ENCODE measurements around the gene CCDC85B.
"Not testable (repeated sequence)": the region's sequence is repeated elsewhere in the genome, so short reads cannot be mapped to it uniquely, and the experiment has no call there.

The CCDC85B gene

DNA sequence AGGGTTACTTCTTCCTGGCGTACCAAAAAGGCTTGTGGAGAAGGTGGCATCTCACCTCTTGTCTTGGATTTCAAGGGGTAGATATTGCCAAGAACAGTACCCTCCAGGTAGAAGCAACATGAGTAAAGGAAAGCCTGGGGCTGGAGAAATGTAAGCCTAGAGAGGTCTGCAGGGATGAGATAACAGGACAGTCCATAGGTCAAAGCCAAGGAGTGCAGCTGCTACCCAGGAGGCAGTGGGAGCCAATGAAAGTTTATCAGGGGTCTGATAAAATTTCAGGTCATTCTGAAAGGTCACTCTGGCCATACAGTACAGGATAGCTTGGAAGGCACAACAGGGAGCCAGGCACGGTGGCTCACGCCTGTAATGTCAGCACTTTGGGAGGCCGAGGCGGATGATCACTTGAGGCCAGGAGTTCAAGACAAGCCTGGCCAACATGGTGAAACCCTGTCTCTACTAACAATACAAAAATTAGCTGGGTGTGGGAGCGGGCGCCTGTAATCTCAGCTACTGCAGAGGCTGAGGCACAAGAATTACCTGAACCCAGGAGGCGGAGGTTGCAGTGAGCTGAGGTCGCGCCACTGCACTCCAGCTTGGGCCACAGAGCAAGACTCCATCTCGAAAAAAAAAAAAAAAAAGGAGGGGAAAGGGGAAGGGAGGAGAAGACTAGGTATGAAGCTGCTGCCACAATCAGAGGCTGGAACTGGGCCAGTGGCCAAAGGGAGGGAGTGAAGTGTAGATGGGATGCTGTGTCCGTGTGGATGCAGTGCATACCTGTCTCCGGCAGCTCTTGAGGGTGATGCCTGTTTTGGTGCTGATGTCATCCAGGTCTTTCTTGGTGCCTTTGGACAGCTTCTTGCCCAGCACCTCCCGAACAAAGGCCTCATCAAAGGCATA is 3.4 kb upstream of the CCDC85B start:
- no peak for DNase-seq (ENCODE audit: low read depth, low spot score)

DNA sequence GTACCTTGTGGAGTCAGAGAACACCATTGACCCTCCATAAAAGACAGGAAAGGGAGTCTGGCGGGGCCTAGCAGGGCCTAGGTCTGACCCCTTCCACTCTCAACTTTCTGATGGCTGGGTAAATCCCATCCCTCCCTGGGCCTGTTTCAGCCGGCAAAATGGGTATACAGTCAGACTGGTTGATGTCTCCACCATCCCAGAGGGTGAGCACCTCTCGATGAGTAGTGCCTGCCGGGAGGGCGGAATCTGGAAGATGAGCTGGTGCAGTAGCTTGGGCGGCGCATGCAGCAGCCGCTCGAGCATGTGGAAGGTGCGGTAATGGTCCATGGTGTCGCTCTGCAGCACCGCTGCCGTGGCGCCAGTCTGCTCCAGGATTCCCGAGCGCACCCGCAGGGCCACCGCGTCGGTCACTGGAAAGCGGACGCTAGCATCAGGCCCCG is 2.7 kb upstream of the CCDC85B start:
- DNase-seq (ENCODE audit: low read depth, low spot score): no peak

DNA sequence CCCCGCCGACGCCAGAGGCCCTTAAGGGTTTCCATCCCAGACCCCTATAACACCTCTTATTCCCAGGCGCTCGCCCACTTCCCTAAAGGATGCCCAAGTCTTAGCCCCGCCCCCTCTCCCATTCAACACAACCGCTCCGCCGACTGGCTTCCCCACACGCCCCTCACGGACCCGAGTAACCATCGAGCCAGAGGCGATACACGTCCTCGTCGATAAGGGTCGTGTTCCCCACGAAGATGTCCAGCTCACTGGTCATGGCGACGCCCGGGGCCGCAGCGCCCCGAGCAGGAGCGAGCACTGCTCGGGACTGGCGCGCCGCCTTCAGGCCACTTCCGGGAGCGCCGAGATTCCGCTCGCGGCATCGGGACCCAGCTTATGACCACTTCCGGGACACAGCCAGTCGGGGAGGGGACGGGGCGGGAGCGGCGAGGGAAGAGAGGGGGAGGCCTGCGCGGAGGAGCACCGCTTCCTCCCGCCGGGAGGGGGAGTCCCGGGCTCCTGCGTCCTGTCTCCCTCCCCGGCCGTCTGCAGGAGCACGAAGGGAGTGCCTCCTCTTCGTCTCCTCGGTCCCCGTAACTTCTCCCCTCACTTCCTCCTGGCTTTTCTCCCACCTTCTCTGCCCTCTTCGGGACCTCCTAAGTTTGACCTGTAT is 2.2 kb upstream of the CCDC85B start, which contains the start of gene FIBP:
TSS of gene FIBP (minus strand) at position 309 of the 652 bp plus-strand sequence. CDS start at position 256, 53 bp downstream.
- peak; percentile 93 for DNase-seq (ENCODE audit: low read depth, low spot score)

DNA sequence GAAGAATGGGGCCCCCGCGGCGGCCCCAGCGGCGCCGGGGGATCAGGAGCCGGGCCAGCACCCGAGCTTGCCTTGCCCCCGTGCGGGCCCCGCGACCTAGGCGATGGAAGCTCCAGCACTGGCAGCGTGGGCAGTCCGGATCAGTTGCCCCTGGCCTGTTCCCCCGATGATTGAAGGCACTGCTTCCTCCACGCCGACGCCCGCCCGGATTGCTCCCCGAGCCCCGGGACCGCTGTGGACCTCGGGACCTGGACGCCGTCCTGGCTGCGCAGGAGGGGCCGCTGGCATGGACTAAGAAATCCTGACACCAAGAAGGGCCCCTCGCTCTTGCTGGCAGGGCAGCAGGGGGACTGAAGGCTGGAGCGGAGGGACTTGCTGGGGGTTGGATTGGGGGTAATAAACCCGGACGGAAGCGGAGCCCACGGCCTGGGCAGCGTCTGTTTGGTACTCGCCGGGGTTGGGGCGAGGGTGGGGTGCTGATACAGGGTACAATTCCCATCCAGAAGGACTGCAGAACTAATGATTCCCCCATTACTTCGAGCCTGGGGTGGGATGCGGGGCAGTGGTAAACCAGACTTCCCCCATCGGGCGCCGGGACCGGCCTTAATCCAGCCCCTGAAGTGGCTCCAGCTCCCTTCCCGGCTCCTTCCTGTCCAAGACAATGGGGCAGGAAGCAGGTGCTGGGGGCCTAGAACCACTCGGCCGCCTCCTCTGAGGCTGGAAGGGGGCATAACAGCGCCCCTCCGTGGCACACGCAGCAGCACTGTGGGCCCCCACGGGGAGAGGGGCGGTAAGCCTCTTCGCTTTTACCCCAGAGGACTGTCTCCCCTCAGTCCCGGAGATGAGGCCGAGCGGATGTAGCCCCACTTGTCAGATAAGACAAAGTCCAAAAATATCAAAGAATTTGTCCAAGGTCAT is 1.0 kb downstream of the CCDC85B start:
- DNase-seq (ENCODE audit: low read depth, low spot score): no peak

DNA sequence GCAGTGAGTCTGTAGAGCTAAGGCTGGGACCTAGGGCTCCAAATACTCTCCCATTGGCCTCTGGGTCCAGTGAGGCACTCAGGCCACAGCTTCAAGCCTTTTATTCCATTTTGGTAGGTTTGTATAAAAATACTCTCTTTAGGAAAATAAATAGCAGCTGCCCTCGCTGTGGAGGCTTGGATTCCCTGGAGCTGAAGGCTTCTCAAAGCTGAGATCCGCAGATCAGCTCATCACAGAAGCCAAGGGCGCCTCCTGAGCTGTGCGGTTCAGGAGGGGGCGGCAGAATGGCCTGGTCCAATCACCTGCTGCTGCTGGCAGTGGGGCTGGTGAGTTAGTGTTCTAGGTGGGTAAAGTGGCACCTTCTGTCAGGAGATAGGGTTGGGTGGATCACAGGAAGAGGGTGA is 1.7 kb downstream of the CCDC85B start:
- not testable (repeated sequence) for DNase-seq (ENCODE audit: low read depth, low spot score)

DNA sequence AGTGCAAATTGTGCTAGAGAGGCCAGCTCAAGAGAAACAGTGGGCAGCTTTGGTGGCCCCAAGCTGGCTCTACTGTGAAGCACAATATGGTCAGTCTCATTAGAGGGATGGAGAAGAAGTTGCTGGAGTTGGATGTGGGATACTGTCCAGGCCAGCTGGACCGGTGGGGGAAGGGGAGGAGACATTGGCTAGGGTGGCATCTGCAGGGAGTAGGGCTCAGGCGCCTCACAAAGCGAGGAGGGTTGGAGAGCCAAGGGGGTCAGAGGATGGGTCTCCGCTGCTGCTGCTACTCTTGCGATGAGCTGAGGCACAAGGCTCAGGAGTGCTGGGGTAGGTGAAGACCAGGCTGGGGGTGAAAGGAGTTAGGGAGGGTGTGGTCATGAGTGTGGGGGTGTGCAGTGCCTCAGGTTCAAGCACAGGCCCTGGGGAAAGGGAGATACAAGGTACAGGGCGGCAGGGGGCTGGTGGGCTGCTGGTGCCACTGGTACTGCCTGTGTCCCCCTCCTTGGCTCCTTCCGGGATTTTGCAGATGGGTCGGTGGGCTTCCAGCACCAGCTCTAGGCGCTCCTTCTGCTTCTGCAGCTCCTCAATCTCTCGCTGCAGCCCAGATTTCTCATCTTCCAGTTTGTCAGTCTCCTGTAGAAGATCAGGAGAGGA is 2.3 kb downstream of the CCDC85B start:
- no peak for DNase-seq (ENCODE audit: low read depth, low spot score)

DNA sequence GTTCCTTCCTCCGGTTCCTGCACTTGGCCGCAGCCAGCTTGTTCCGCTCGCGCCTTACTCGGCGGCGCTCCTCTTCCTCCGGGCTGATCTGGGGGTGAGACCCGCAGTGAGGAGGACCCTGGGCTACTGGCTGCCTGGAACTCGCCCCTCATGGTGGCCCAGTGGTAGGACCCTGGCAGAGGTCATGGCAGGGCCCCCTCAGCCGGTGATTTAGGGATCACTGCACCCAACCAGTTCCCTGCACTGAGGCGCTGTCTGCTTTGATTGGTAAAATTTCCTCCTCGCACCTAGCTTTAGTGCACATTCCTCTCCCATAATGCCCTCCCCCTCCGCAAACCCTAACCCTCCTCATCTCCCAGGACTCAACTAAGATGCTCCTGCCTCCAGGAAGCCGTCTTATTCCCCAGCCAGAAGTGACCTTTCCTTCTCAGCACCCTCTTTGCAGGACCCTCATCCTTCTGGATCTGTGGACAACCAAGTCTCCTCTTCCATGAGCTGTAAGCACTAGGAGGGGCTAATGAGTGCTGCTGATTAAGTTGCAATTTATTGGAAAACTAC is 3.6 kb downstream of the CCDC85B start:
- DNase-seq (ENCODE audit: low read depth, low spot score): no peak

DNA sequence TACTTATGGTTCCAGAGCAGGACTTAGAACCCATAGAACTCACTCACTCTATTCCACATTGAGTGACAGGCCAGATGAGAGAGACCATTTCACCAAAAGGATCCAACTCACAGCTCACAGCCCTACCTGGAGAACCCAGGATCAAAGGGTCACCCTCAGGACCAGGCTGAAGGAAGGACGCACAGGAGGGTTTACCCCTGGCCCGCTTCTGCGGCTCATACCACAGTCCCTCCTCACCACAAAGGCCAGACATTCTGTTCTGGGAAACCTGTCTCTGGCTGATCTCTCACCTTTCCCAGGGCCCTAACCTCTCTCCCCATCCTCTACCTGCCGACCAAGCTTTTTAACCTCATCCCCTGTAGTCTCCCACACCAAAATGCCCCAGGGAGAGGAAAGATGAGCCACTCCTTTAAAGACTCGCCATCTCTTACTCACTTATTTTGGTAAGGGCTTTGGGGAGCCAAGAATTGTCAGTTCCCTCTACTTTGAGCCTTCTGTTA is 5.1 kb downstream of the CCDC85B start:
- DNase-seq (ENCODE audit: low read depth, low spot score): no peak

DNA sequence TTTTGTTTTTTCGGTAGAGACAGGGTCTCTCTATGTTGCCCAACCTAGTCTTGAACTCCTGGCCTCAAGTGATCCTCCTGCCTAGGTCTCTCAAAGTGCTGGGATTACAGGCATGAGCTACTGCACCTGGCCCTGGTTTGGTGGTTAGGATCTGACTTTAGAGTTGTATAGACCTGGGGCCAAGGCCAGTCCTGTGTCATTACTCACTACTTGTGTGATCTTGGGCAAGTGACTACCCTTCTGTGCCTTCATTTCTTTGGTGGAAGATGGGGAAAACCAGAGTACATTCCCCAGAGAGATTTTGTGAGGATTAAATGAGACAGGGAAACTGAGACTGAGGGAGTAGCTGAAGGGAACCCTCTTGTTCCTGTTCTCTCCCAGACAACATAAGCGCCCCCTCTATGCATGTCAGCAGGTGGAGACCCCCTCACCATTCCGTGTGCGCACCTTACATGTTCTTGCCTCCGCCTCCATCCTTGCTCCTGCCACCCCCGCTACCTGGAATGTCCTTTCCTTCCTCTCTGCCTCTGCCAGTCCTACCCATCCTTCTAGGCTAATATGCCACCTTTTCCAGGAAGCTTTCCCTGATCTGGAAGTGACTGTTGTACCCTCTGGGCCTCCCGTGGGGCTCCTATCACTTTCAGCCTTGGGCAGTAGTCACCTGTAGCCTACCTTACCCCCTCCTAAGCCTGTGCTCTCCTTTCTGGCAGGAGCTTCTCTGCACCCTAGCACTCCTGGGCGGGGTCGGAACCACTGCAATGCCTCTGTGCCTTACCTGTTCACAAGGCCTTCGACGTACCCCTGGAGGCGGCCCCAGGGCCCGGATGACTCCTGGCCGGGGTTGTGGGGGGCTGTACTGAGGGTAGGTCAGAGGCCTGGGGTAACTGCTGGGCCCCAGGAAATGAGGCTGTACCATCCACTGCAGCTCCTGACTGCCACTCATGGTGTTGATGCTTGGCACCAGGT is 5.8 kb downstream of the CCDC85B start:
- DNase-seq (ENCODE audit: low read depth, low spot score): no peak

DNA sequence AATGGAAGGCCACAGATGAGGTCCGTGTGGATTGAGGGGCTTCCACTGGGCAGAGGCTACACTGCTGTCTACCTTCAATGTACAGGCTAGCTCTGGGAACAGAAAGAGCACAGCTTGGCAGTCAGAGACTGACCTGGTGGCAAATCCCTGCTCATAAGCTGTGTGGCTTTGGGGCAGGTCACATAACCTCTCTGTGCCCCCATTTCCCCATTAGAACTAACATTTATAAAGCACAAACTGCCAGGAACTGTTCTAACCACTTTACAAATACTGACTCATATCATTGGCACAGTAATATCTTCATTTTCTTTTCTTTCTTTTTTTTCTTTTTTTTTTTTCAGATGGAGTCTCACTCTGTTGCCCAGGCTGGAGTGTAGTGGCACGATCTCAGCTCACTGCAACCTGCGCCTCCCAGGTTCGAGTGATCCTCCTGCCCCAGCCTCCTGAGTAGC is 6.6 kb downstream of the CCDC85B start:
- DNase-seq (ENCODE audit: low read depth, low spot score): no peak

DNA sequence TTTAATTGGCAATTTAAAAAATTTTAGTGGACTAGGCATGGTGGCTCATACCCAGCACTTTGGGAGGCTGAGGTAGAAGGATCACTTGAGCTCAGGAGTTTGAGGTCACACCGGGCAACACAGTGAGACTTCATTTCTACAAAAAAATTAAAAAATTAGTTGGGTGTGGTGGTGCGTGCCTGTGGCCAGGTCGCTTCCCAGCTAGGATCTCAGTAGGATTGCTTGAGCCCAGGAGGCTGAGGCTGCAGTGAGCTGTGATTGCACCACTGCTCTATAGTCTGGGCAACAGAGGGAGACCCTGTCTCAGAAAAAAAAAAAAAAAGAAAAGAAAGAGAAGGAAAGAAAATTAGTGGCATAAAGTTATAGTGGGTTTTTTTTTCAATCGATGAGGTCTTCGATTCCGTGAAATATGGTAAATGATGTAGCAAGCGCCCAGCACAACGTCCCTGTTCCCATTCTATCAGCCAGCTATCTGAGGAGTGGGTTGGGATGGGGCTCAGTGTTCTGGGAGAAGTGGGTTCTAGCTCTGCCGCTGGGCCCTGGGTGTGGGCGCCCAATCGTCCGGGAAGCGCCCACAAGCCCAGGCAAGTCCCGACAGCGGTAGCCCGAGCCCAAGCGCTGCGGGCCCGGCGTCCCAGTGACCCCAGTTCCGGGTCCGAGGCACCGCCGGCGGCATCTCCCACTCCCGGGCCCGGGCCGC is 8.3 kb downstream of the CCDC85B start:
- DNase-seq (ENCODE audit: low read depth, low spot score): no peak

DNA sequence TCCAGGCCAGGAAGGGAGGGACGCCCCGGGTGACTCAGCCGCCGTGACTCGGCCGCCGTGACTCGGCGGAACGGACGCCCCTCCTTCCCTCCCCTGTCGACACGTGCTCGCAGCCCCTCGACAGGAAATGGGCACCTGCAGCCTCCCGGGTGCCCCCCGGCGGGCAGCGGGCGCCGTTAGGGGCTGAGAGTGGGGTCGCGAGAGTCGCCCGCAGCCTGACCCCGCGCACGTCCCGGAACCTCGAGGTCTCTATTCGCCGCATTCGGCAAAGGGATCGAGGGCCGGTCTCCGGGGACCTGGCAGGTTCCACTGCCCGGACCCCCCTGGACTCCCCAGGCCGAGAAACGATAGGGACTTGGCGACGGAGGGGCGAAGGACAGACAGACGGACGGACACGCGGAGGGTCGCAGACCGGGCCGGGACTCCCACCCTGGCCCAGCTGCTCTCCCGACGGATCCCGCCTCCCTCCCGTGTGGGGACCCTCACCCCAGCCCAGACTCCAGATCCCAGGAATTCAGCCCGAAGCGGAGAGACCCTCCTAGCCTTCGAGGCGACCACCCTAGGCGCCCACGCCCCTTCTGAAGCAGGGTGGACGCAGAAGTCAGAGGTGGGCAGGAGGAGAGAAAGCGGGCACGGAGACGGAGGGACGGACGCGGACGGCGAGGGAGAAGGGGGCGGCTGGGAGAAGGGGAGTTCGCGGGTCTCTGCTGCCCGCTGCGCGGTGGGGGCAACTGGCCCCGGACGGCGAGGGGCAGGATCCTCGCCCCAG is 9.1 kb downstream of the CCDC85B start:
- DNase-seq (ENCODE audit: low read depth, low spot score): no peak

DNA sequence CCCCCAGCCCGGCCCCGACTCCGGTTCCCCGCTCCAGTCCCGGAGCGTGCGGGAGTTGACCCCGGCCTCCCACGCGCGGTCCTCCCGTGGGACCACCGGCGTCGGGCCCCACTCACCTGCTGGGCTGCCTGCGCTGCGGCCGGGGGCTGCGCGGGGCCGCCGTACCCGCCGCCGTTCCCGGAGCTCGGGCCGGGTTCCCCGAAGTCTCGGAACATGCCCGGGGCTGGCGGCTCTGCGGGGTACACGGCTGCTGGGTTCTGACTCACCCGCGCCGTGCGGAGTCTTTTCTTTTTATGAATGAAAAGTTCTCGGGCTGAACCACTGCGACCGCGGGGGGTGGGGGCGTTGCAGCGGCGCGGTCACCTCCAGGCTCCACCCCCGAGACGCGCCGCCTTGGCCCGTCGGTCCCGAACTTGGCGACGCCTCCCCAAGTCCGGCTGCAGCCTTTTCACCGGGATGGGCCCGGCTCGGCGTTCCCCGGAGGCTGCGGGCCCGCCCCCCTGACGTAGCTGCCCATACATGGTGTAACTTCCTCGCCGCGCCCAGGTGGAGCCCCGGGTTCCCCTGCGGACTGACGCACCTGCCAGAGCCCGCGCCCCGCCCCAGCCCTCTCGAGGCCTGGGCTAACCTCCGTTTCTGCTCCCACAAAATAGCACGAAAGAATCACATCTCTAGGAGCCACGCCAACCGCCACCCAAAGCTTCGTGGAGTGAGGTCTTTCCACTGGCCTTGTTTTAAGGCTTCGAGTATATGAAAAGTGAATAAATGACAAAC is 9.8 kb downstream of the CCDC85B start, which contains the start of gene FOSL1:
TSS of gene FOSL1 (minus strand) at position 264 of the 774 bp plus-strand sequence. CDS start at position 215, 49 bp downstream.
- DNase-seq (ENCODE audit: low read depth, low spot score): peak; percentile 70

DNA sequence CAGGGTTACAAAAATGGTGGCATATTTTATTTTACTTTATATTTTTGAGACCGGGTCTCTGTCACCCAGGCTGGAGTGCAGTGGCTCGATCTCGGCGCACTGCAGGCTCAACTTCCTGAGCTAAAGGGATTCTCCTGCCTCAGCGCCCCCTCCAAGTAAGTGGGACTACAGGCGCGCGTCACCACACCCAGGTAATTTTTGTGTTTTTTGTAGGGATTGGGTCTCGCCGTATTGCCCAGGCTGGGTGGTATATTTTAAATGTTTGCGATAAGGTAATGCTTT is 10.4 kb downstream of the CCDC85B start:
- no peak for DNase-seq (ENCODE audit: low read depth, low spot score)

DNA sequence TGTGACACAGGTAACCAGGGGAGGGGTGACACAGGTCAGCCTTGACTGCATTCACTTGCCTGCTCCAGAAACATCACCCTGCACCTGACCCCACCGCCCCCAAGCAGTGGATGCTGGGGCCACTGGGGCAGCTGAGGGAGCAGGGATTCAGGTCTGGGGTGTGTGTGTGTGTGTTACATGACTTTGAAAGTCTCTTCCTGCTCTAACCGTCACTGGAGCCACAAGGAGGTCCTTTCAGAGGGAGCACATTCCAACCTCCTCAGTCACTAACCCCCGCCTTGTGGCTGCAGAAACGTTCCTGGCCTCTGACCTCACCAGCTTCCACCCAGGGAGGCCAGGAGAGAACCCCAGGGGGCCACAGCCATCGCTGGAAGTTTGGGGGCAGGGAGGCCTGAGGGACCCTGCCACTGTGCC is 12.6 kb downstream of the CCDC85B start:
- DNase-seq (ENCODE audit: low read depth, low spot score): no peak

DNA sequence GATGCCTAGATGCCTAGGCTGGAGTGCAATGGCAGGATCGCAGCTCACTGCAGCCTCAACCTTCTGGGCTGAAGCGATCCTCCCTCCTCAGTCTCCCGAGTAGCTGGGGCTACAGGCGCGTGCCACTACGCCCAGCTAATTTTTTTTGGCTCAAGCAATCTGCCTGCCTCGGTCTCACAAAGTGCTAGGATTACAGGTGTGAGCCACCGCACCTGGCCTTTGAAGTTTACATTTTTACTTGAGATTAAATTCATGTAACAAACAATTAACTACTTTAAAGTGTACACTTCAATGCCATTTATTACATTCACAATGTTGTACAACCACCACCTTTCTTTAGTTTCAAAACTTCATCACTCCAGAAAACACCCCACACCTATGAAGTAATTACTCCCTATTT is 13.2 kb downstream of the CCDC85B start:
- no peak for DNase-seq (ENCODE audit: low read depth, low spot score)

DNA sequence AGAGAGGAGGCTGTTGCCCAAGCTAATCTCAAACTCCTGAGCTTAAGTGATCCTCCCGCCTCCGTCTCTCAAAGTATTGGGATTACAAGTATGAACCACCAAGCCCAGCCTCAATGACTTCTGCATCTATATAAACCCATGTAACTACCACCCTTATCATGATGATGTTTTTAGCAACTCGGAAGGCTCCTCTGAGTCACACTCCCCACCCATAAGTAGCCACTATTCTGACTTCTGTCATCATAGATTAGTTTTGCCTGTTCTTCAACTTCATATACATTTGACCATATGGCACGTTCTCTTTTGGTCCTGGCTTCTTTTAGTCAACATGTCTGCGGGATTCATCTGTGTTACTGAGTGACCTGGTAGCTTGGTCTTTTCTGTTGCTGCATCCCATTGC is 16.1 kb downstream of the CCDC85B start:
- DNase-seq (ENCODE audit: low read depth, low spot score): no peak
